ENCODE data around the gene CABP2. TPM values are rescaled to one million over a fixed set of nuclear protein-coding genes. Genes with fewer than 3 reads are reported as not detected.
"Not testable (repeated sequence)": the region's sequence is repeated elsewhere in the genome, so short reads cannot be mapped to it uniquely, and the experiment has no call there.

Gene CABP2
- total RNA-seq, 2 donors from 2014 or later = not detected

DNA sequence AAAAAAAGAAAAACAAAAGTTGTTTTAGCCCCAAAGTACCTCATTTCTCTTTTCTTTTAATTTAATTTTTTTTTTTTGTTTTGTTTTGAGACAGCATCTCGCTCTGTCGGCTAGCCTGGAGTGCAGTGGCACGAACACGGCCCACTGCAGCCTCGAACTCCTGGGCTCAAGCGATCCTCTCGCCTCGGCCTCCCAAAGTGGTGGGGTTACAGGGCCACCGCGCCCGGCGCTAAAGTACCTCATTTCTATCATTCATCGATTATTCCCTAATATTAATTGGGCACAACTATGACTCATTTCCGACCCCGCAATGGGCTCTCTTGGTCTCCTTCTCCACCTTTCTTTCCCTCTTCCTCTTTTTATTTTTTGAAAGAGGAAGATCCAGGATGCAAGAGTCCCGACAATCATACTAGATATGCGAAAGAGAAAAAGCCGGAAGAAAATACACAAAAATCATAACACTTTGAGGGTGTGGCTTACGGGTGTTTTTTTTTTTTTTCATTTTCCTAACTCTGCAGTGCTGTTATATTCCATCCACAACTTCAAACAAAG, 40.9 kb downstream of the CABP2 start:
- no peak for DNase-seq
- WGBS, 2 experiments (ENCODE audit: insufficient coverage in 1 of 2, insufficient read length in 1 of 2) = 83 to 94% methylated on average over 10 to 19 of the region's 19 CpGs
- peak overlapping the region; percentile 35 for H3K9ac ChIP-seq (ENCODE audit: extremely low read depth, low read length, poor library complexity, severe bottlenecking)
- Mint-ChIP-seq H3K27me3 (ENCODE audit: insufficient read depth) (peaks cover 24% of the 10 kb centered on the region), H3K4me3 (peak overlapping the region; percentile 70), H3K36me3 (ENCODE audit: low read depth) (peaks cover 2% of the 10 kb centered on the region), H3K9me3 (peaks cover 6% of the 10 kb centered on the region), H3K4me1 (peaks cover 3% of the 10 kb centered on the region), H3K27ac (peak overlapping the region; percentile 78)
- H3K36me3 ChIP-seq (ENCODE audit: control insufficient read depth, insufficient read depth, low read length) = no peaks in the 10 kb centered on the region
- H3K27ac ChIP-seq (ENCODE audit: low read depth, low read length) = no peak overlapping the region
- H3K4me1 ChIP-seq (ENCODE audit: control insufficient read depth, insufficient read depth, low read length) = no peaks in the 10 kb centered on the region
- no peaks in the 10 kb centered on the region for H3K9me3 ChIP-seq (ENCODE audit: control insufficient read depth, low read length)
- H3K4me3 ChIP-seq (ENCODE audit: low read length) = peak overlapping the region; percentile 85
- no peaks in the 10 kb centered on the region for H3K27me3 ChIP-seq (ENCODE audit: control insufficient read depth, insufficient read depth, low read length, poor library complexity, severe bottlenecking)
- TF ChIP-seq CTCF (conservative IDR thresholded peaks at IDR 0.05) = no peak

- not testable (repeated sequence) for H3K27ac ChIP-seq (ENCODE audit: low read depth, low read length); DNase-seq; H3K27ac Mint-ChIP-seq; H3K9ac ChIP-seq (ENCODE audit: extremely low read depth, low read length, poor library complexity, severe bottlenecking); H3K4me3 ChIP-seq (ENCODE audit: low read length); H3K4me1 ChIP-seq (ENCODE audit: control insufficient read depth, insufficient read depth, low read length); H3K27me3 Mint-ChIP-seq (ENCODE audit: insufficient read depth); H3K4me1 Mint-ChIP-seq; H3K27me3 ChIP-seq (ENCODE audit: control insufficient read depth, insufficient read depth, low read length, poor library complexity, severe bottlenecking); H3K9me3 ChIP-seq (ENCODE audit: control insufficient read depth, low read length); H3K36me3 Mint-ChIP-seq (ENCODE audit: low read depth); H3K4me3 Mint-ChIP-seq; H3K36me3 ChIP-seq (ENCODE audit: control insufficient read depth, insufficient read depth, low read length)
- H3K9me3 Mint-ChIP-seq = peaks cover 14% of the 10 kb centered on the region
- WGBS, 2 experiments (ENCODE audit: insufficient coverage in 1 of 2, insufficient read length in 1 of 2) = 90 to 97% methylated on average over 3 to 12 of the region's 16 CpGs
These were observed 45.7 kb downstream of the CABP2 start for GRCh38 chr11:67477344-67478050.

- not testable (repeated sequence) for H3K4me3 Mint-ChIP-seq; H3K27me3 Mint-ChIP-seq (ENCODE audit: insufficient read depth); H3K9ac ChIP-seq (ENCODE audit: extremely low read depth, low read length, poor library complexity, severe bottlenecking); H3K4me1 ChIP-seq (ENCODE audit: control insufficient read depth, insufficient read depth, low read length); H3K4me3 ChIP-seq (ENCODE audit: low read length); H3K4me1 Mint-ChIP-seq; H3K27ac ChIP-seq (ENCODE audit: low read depth, low read length); H3K27ac Mint-ChIP-seq; H3K9me3 ChIP-seq (ENCODE audit: control insufficient read depth, low read length); H3K27me3 ChIP-seq (ENCODE audit: control insufficient read depth, insufficient read depth, low read length, poor library complexity, severe bottlenecking); H3K36me3 Mint-ChIP-seq (ENCODE audit: low read depth); H3K36me3 ChIP-seq (ENCODE audit: control insufficient read depth, insufficient read depth, low read length); DNase-seq
- WGBS, 2 experiments (ENCODE audit: insufficient coverage in 1 of 2, insufficient read length in 1 of 2) = 87 to 96% methylated on average over 9 to 10 of the region's 10 CpGs
- H3K9me3 Mint-ChIP-seq = peaks cover 14% of the 10 kb centered on the region
These were observed 46.6 kb downstream of the CABP2 start for GRCh38 chr11:67476692-67477091.

DNA sequence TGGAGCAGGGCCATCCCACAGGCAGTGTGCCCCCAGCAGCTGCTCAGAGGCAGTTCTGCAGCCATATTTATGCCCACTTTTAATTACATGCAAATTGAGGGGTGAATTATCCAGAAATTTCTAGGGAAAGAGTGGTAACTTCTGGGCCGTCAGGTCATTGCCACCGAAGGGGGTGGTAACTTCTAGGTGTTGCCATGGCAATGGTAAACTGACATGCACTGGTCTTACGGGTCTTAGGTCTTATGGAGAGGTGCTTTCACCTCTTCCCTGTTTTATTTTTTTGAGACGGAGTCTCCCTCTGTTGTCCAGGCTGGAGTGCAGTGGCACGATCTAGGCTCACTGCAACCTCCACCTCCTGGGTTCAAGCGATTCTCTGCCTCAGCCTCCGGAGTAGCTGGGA, 50.4 kb downstream of the CABP2 start:
- Histone ChIP-seq H3K9ac (ENCODE audit: extremely low read depth, low read length, poor library complexity, severe bottlenecking) (no peak overlapping the region), H3K27me3 (ENCODE audit: control insufficient read depth, insufficient read depth, low read length, poor library complexity, severe bottlenecking) (no peaks in the 10 kb centered on the region), H3K9me3 (ENCODE audit: control insufficient read depth, low read length) (no peaks in the 10 kb centered on the region), H3K27ac (ENCODE audit: low read depth, low read length) (no peak overlapping the region), H3K4me3 (ENCODE audit: low read length) (no peak overlapping the region), H3K4me1 (ENCODE audit: control insufficient read depth, insufficient read depth, low read length) (no peaks in the 10 kb centered on the region), H3K36me3 (ENCODE audit: control insufficient read depth, insufficient read depth, low read length) (no peaks in the 10 kb centered on the region)
- Mint-ChIP-seq H3K36me3 (ENCODE audit: low read depth) (no peaks in the 10 kb centered on the region), H3K27me3 (ENCODE audit: insufficient read depth) (no peaks in the 10 kb centered on the region), H3K4me1 (peaks cover 6% of the 10 kb centered on the region), H3K27ac (no peak overlapping the region), H3K9me3 (peaks cover 12% of the 10 kb centered on the region), H3K4me3 (no peak overlapping the region)
- peak; percentile 45 for DNase-seq
- TF ChIP-seq CTCF (conservative IDR thresholded peaks at IDR 0.05) = no peak
- WGBS, 2 experiments (ENCODE audit: insufficient coverage in 1 of 2, insufficient read length in 1 of 2) = 68 to 91% methylated on average over 5 to 7 of the region's 7 CpGs

Data from endodermal cell (in vitro differentiated cells).